Caki2 (cell line): ENCODE data around the gene XAGE1B. TPM values are rescaled to one million over a fixed set of nuclear protein-coding genes. Genes with fewer than 3 reads are reported as not detected.

ENCODE experiments used
- total RNA-seq: library from RNA; depleted of rRNA; stranded (reverse); fragments of >200 nt; shearing (Covaris generic); gene quantifications from 2 replicates; pipeline ENCODE4 v1.2.3, GENCODE V29; 2014; ENCODE audit warnings: low replicate concordance; rRNA removed

The XAGE1B gene
- total RNA-seq, 1 experiment from 2014 or later = not detected

Other genes starting within 250 kb of the XAGE1B start
- gene XAGE2, start 148.0 kb downstream of the XAGE1B start, total RNA-seq = not detected in 2 replicates
- not detected in 2 replicates for gene XAGE1A, start 21.3 kb downstream of the XAGE1B start, total RNA-seq
- not detected in 2 replicates for gene SSX7, start 137.8 kb upstream of the XAGE1B start, total RNA-seq
- gene SSX2, start 190.1 kb upstream of the XAGE1B start, total RNA-seq = 0.32 TPM in 1 of 2 replicates, not detected in the other
- gene SSX2B, start 234.2 kb upstream of the XAGE1B start, total RNA-seq = 0.24 TPM in 1 of 2 replicates, not detected in the other